Loucy (cell line): Measurements from ENCODE around the gene PPM1N.

Experiments
- H2AFZ ChIP-seq: fragments of 200-600 bp; sonication (generic); 2 replicates; pipeline ENCODE4 v1.6.0; 2016; ENCODE audit warnings: antibody characterized with exemption, mild to moderate bottlenecking, low read length, moderate library complexity
- H3F3A ChIP-seq: fragments of 200-600 bp; 2 replicates; pipeline ENCODE4 v1.6.0; 2016; ENCODE audit warnings: antibody characterized with exemption, low read depth, mild to moderate bottlenecking
- H3K27me3 ChIP-seq: fragments of 200-600 bp; sonication (generic); 2 replicates; pipeline ENCODE4 v1.6.1; 2014; ENCODE audit warnings: low read length, mild to moderate bottlenecking; ENCODE audit not compliant: insufficient read depth, poor library complexity, severe bottlenecking
- H3K36me3 ChIP-seq: fragments of 200-600 bp; sonication (generic); 2 replicates; pipeline ENCODE4 v1.6.1; 2016; ENCODE audit warnings: low read length; ENCODE audit not compliant: insufficient read depth
- H3K4me1 ChIP-seq: fragments of 200-600 bp; sonication (generic); 2 replicates; pipeline ENCODE4 v1.5.1; 2014; ENCODE audit warnings: low read length, mild to moderate bottlenecking; ENCODE audit not compliant: insufficient read depth, poor library complexity, severe bottlenecking
- H3K4me2 ChIP-seq: fragments of 200-600 bp; sonication (generic); 2 replicates; pipeline ENCODE4 v1.6.0; 2014; ENCODE audit warnings: antibody characterized with exemption, low read length, low read depth, mild to moderate bottlenecking; ENCODE audit not compliant: poor library complexity, severe bottlenecking
- H3K4me3 ChIP-seq: fragments of 200-600 bp; sonication (generic); 2 replicates; pipeline ENCODE4 v1.5.1; 2014; ENCODE audit warnings: low read length, mild to moderate bottlenecking, mixed read lengths; ENCODE audit not compliant: poor library complexity, severe bottlenecking
- H3K79me2 ChIP-seq: fragments of 200-600 bp; sonication (generic); 2 replicates; pipeline ENCODE4 v1.6.1; 2014; ENCODE audit warnings: low read length; ENCODE audit not compliant: insufficient read depth
- H3K9ac ChIP-seq: fragments of 200-600 bp; sonication (generic); 2 replicates; pipeline ENCODE4 v1.6.0; 2014; ENCODE audit warnings: mild to moderate bottlenecking, low read depth, low read length, moderate library complexity; ENCODE audit not compliant: poor library complexity, severe bottlenecking
- H3K9me2 ChIP-seq: fragments of 200-600 bp; sonication (generic); replicated peaks from 2 replicates; pipeline ENCODE4 v1.6.1; 2016; ENCODE audit warnings: low read depth, low read length, mixed read lengths
- H3K9me3 ChIP-seq: fragments of 200-600 bp; sonication (generic); 2 replicates; pipeline ENCODE4 v1.6.1; 2014; ENCODE audit warnings: mild to moderate bottlenecking, antibody characterized with exemption, low read length, low read depth; ENCODE audit not compliant: insufficient read depth
- H4K20me1 ChIP-seq: fragments of 200-600 bp; sonication (generic); 2 replicates; pipeline ENCODE4 v1.6.0; 2014; ENCODE audit warnings: antibody characterized with exemption, low read length, mild to moderate bottlenecking; ENCODE audit not compliant: insufficient read depth, poor library complexity, severe bottlenecking
- CTCF ChIP-seq: fragments of 200-600 bp; sonication (generic); conservative IDR thresholded peaks from 2 replicates; pipeline ENCODE4 v1.5.1; 2014; ENCODE audit warnings: mild to moderate bottlenecking, antibody characterized with exemption, low read length
- EZH2phosphoT487 ChIP-seq: fragments of 200-600 bp; IDR thresholded peaks from 2 replicates; pipeline ENCODE4 v1.6.1; 2018; ENCODE audit warnings: antibody characterized with exemption, mild to moderate bottlenecking, moderate library complexity, borderline replicate concordance

The PPM1N gene

GRCh38 chr19:45456500-45456815, 41.8 kb upstream of the PPM1N start:
- H4K20me1 ChIP-seq: no peaks in the 10 kb centered on the region
- no peaks in the 10 kb centered on the region for H3K9me3 ChIP-seq
- H3F3A ChIP-seq: peaks cover 7% of the 10 kb centered on the region; the same call in 1 of the 2 replicates
- no peaks in the 10 kb centered on the region for H3K36me3 ChIP-seq
- H3K9ac ChIP-seq: no peak overlapping the region
- peaks cover 10% of the 10 kb centered on the region for H3K4me1 ChIP-seq
- peak overlapping the region; percentile 60; the same call in 1 of the 2 replicates for H2AFZ ChIP-seq
- no peak for TF ChIP-seq EZH2phosphoT487
- TF ChIP-seq CTCF: no peak
- H3K4me3 ChIP-seq: peak overlapping the region; percentile 59
- H3K79me2 ChIP-seq: no peaks in the 10 kb centered on the region
- H3K4me2 ChIP-seq: peak overlapping the region; percentile 22
- no peaks in the 10 kb centered on the region for H3K27me3 ChIP-seq
- H3K9me2 ChIP-seq: no peaks in the 10 kb centered on the region

GRCh38 chr19:45457776-45458175, 40.5 kb upstream of the PPM1N start:
- Histone ChIP-seq H3F3A (0 out of 2 replicates have a peak, but pooled peaks cover 3% of the 10 kb centered on the region), H3K9me3 (no peaks in the 10 kb centered on the region), H3K9ac (no peak overlapping the region), H3K79me2 (no peaks in the 10 kb centered on the region), H3K4me3 (no peak overlapping the region), H3K36me3 (no peaks in the 10 kb centered on the region), H2AFZ (no peak overlapping the region), H3K4me2 (no peak overlapping the region), H3K4me1 (peaks cover 8% of the 10 kb centered on the region), H4K20me1 (no peaks in the 10 kb centered on the region), H3K9me2 (no peaks in the 10 kb centered on the region), H3K27me3 (no peaks in the 10 kb centered on the region)
- no peak for TF ChIP-seq EZH2phosphoT487
- TF ChIP-seq CTCF: no peak

- H3K27me3 ChIP-seq: no peaks in the 10 kb centered on the region
- H3F3A ChIP-seq: no peaks in the 10 kb centered on the region
- H3K9me3 ChIP-seq: no peaks in the 10 kb centered on the region
- no peaks in the 10 kb centered on the region for H3K36me3 ChIP-seq
- no peak overlapping the region for H3K4me3 ChIP-seq
- no peak overlapping the region for H3K4me2 ChIP-seq
- no peaks in the 10 kb centered on the region for H3K79me2 ChIP-seq
- TF ChIP-seq EZH2phosphoT487 (no peak), CTCF (no peak)
- H4K20me1 ChIP-seq: no peaks in the 10 kb centered on the region
- peaks cover 5% of the 10 kb centered on the region for H3K4me1 ChIP-seq
- H2AFZ ChIP-seq: no peak overlapping the region
- no peak overlapping the region for H3K9ac ChIP-seq
- no peaks in the 10 kb centered on the region for H3K9me2 ChIP-seq
Measured at GRCh38 chr19:45460807-45461347, 37.4 kb upstream of the PPM1N start.
